ENCODE data around the gene WARS2.

GRCh38 chr1:119075614-119076013 is 64.8 kb downstream of the WARS2 start:
- no peak for TF ChIP-seq CTCF (IDR thresholded peaks at IDR 0.05)
- TF ChIP-seq ZFX (IDR thresholded peaks at IDR 0.05; ENCODE audit: borderline replicate concordance) = no peak
